NCI-H774 (cell line): ENCODE data around the gene DNAJB13.
A peak's percentile ranks its signal among the peaks of the same experiment; 100 is the strongest.
"Not testable (repeated sequence)": the region's sequence is repeated elsewhere in the genome, so short reads cannot be mapped to it uniquely, and the experiment has no call there.

Experiments used
- DNase-seq: peaks from one replicate; lab custom pipeline; 2025; lab: John Stamatoyannopoulos, UW

DNAJB13 gene

GRCh38 chr11:73977856-73978519, 27.2 kb downstream of the DNAJB13 start:
- DNase-seq, result no peak

GRCh38 chr11:73978576-73979086, 27.8 kb downstream of the DNAJB13 start:
- DNase-seq, result no peak

- peak; percentile 82 for DNase-seq
Observed at GRCh38 chr11:73980001-73980961, 29.5 kb downstream of the DNAJB13 start.

- DNase-seq, result no peak
Observed at GRCh38 chr11:73981051-73981805, 30.4 kb downstream of the DNAJB13 start.

- peak; percentile 92 for DNase-seq
Observed at GRCh38 chr11:73982595-73982989, 31.8 kb downstream of the DNAJB13 start, which contains the start of gene UCP2. Gene UCP2 (minus strand): TSS chr11:73982843. CDS start chr11:73978378, 4,465 bp downstream.

- peak; percentile 98 for DNase-seq
Observed at GRCh38 chr11:73982990-73983740, 32.3 kb downstream of the DNAJB13 start.

- no peak for DNase-seq
Observed at GRCh38 chr11:73983741-73984538, 33.1 kb downstream of the DNAJB13 start.

- DNase-seq, result not testable (repeated sequence)
Observed at GRCh38 chr11:73985661-73986060, 34.8 kb downstream of the DNAJB13 start.

GRCh38 chr11:73988227-73988626, 37.4 kb downstream of the DNAJB13 start:
- no peak for DNase-seq

- DNase-seq, result no peak
Observed at GRCh38 chr11:73989156-73989555, 38.3 kb downstream of the DNAJB13 start.

GRCh38 chr11:73990730-73991129, 39.9 kb downstream of the DNAJB13 start:
- peak; percentile 59 for DNase-seq

- no peak for DNase-seq
Observed at GRCh38 chr11:73991471-73992006, 40.7 kb downstream of the DNAJB13 start.

- DNase-seq, result peak; percentile 11
Observed at GRCh38 chr11:73995247-73995646, 44.4 kb downstream of the DNAJB13 start.

- DNase-seq, result no peak
Observed at GRCh38 chr11:73995731-73996130, 44.9 kb downstream of the DNAJB13 start.

- DNase-seq, result peak; percentile 41
Observed at GRCh38 chr11:73996161-73996747, 45.4 kb downstream of the DNAJB13 start.

- DNase-seq, result no peak
Observed at GRCh38 chr11:73997120-73997770, 46.4 kb downstream of the DNAJB13 start.

GRCh38 chr11:73998846-73999575, 48.2 kb downstream of the DNAJB13 start:
- no peak for DNase-seq

- DNase-seq, result peak; percentile 83
Observed at GRCh38 chr11:73999581-74000306, 48.9 kb downstream of the DNAJB13 start.
